Esophagus muscularis mucosa (tissue), 4 donors: ENCODE measurements around the gene CDK17. TPM values are rescaled to one million over a fixed set of nuclear protein-coding genes. Genes with fewer than 3 reads are reported as not detected.
A peak's percentile ranks its signal among the peaks of the same experiment; 100 is the strongest.

Source experiments
- DNase-seq: peaks from one replicate; pipeline ENCODE4 v3.0.0-alpha.2; 2017; ENCODE audit errors: extremely low spot score
- H3K27ac ChIP-seq, 4 donors: fragments of 200-600 bp; sonication (generic); replicated peaks in 1 of 4; 1 replicate in 3 of 4; 2 replicates in 1 of 4; pipeline ENCODE4 v1.5.1; 2016 to 2019; ENCODE audit warnings: mild to moderate bottlenecking in 1 of 4
- H3K27me3 ChIP-seq, 4 donors: fragments of 200-600 bp; sonication (generic); one replicate each; pipeline versions ENCODE4 v1.5.1 to v1.6.0; 2016 to 2019
- H3K36me3 ChIP-seq, 4 donors: fragments of 200-600 bp; sonication (generic); one replicate each; pipeline ENCODE4 v1.5.1; 2016 to 2019
- H3K4me1 ChIP-seq, 4 donors: fragments of 200-600 bp; sonication (generic); one replicate each; pipeline ENCODE4 v1.5.1; 2016 to 2019
- H3K4me3 ChIP-seq, 4 donors: fragments of 200-600 bp; sonication (generic); 1 replicate in 2 of 4; 2 replicates in 2 of 4; pipeline ENCODE4 v1.5.1; 2016 to 2019; ENCODE audit warnings: mild to moderate bottlenecking in 4 of 4, moderate library complexity in 1 of 4
- H3K9me3 ChIP-seq, 4 donors: fragments of 200-600 bp; sonication (generic); 1 replicate in 3 of 4; 2 replicates in 1 of 4; pipeline ENCODE4 v1.5.1; 2016 to 2019
- CTCF ChIP-seq, 3 experiments: fragments of 200-600 bp in 2 of 3; fragments of 450-650 bp in 1 of 3; sonication (generic) in 2 of 3; IDR thresholded peaks; one replicate each; pipeline ENCODE4 v1.5.1; 2017 to 2019; ENCODE audit warnings: antibody characterized with exemption in 3 of 3, mild to moderate bottlenecking in 2 of 3, moderate library complexity in 1 of 3
- EP300 ChIP-seq: sonication (generic); formaldehyde crosslinking; IDR thresholded peaks from one replicate; pipeline ENCODE4 v1.6.1; 2017; ENCODE audit warnings: antibody characterized with exemption
- POLR2A ChIP-seq: fragments of 450-650 bp; IDR thresholded peaks from one replicate; pipeline ENCODE4 v1.6.1; 2017; ENCODE audit warnings: antibody characterized with exemption, moderate library complexity, mild to moderate bottlenecking, low read depth
- POLR2AphosphoS5 ChIP-seq, 2 donors: sonication (generic); formaldehyde crosslinking; IDR thresholded peaks; one replicate each; pipeline ENCODE4 v1.6.1; 2017; ENCODE audit warnings: antibody characterized with exemption in 2 of 2
- WGBS: methylation state at CpG from one replicate; pipeline ENCODE4 v1.1.5; 2018; 5-methylcytosine and 5-hydroxymethylcytosine counted together
- intact Hi-C: fragments of 100-400 bp; cut with DNase I; formaldehyde crosslinking; loops from one replicate; pipeline ENCODE4 v1.15.1; 2023
- total RNA-seq, 4 donors: library from RNA; depleted of rRNA; stranded (reverse); fragments of >200 nt; gene quantifications; one replicate each; pipeline versions ENCODE4 v1.1.0 to v1.2.1, GENCODE V29; 2016

The CDK17 gene
- total RNA-seq, 4 donors from 2014 or later = 56.2 to 96.9 (median 68.6) TPM

- H3K27me3 ChIP-seq = no peaks in the 10 kb centered on the region
- no peak overlapping the region for H3K4me3 ChIP-seq
- 75% methylated on average over 3 of the region's 3 CpGs for WGBS
- H3K36me3 ChIP-seq = no peaks in the 10 kb centered on the region
- intact Hi-C loops = no loop called here
- DNase-seq = no peak
- TF ChIP-seq CTCF (IDR thresholded peaks at IDR 0.05) (no peak), POLR2AphosphoS5 (IDR thresholded peaks at IDR 0.05) (no peak), POLR2A (no peak), EP300 (no peak)
- H3K27ac ChIP-seq = peak overlapping the region in 3 of 4 donors; percentile 43 to 75 (median 71)
- H3K4me1 ChIP-seq = peaks cover 42 to 100% (median 85%) of the 10 kb centered on the region in 4 donors
- no peaks in the 10 kb centered on the region for H3K9me3 ChIP-seq
Observed at GRCh38 chr12:96364092-96364700, 36.0 kb downstream of the CDK17 start.

- Histone ChIP-seq H3K27me3 (no peaks in the 10 kb centered on the region), H3K36me3 (no peaks in the 10 kb centered on the region), H3K4me3 (no peak overlapping the region), H3K4me1 (peaks cover 38 to 94% (median 84%) of the 10 kb centered on the region in 4 donors), H3K9me3 (no peaks in the 10 kb centered on the region), H3K27ac (peak overlapping the region in 3 of 4 donors; percentile 5 to 31 (median 28))
- no peak for TF ChIP-seq POLR2A
- 72% methylated on average over 4 of the region's 4 CpGs for WGBS
- intact Hi-C loops = no loop called here
- DNase-seq = no peak
Observed at GRCh38 chr12:96361074-96361473, 39.2 kb downstream of the CDK17 start.

GRCh38 chr12:96360550-96360949 lies 39.7 kb downstream of the CDK17 start:
- Histone ChIP-seq H3K9me3 (no peaks in the 10 kb centered on the region), H3K27ac (peak overlapping the region in 3 of 4 donors; percentile 5 to 31 (median 28)), H3K36me3 (no peaks in the 10 kb centered on the region), H3K27me3 (no peaks in the 10 kb centered on the region), H3K4me3 (no peak overlapping the region), H3K4me1 (peaks cover 36 to 94% (median 84%) of the 10 kb centered on the region in 4 donors)
- DNase-seq = no peak
- intact Hi-C loops = no loop called here
- WGBS = 75% methylated on average over 1 of the region's 1 CpG
- TF ChIP-seq POLR2AphosphoS5 (IDR thresholded peaks at IDR 0.05) = no peak
- TF ChIP-seq POLR2A = no peak
- no peak for TF ChIP-seq CTCF (IDR thresholded peaks at IDR 0.05)
- no peak for TF ChIP-seq EP300

GRCh38 chr12:96359328-96359727 lies 40.9 kb downstream of the CDK17 start:
- TF ChIP-seq EP300 (no peak), POLR2AphosphoS5 (IDR thresholded peaks at IDR 0.05) (no peak), CTCF (IDR thresholded peaks at IDR 0.05) (no peak), POLR2A (no peak)
- DNase-seq = no peak
- intact Hi-C loops = no loop called here
- H3K4me3 ChIP-seq = no peak overlapping the region
- no peaks in the 10 kb centered on the region for H3K27me3 ChIP-seq
- H3K27ac ChIP-seq = no peak overlapping the region
- no peaks in the 10 kb centered on the region for H3K9me3 ChIP-seq
- no peaks in the 10 kb centered on the region for H3K36me3 ChIP-seq
- peaks cover 32 to 94% (median 88%) of the 10 kb centered on the region in 4 donors for H3K4me1 ChIP-seq

- TF ChIP-seq POLR2AphosphoS5 (IDR thresholded peaks at IDR 0.05) (no peak), POLR2A (no peak), CTCF (IDR thresholded peaks at IDR 0.05) (no peak), EP300 (no peak)
- no peaks in the 10 kb centered on the region for H3K27me3 ChIP-seq
- no peak overlapping the region for H3K27ac ChIP-seq
- WGBS = 89% methylated on average over 1 of the region's 1 CpG
- peaks cover 47 to 95% (median 91%) of the 10 kb centered on the region in 4 donors for H3K4me1 ChIP-seq
- no peaks in the 10 kb centered on the region for H3K9me3 ChIP-seq
- no peak overlapping the region for H3K4me3 ChIP-seq
- no peak for DNase-seq
- intact Hi-C loops = no loop called here
- no peaks in the 10 kb centered on the region for H3K36me3 ChIP-seq
Observed at GRCh38 chr12:96356831-96357230, 43.4 kb downstream of the CDK17 start.
